GM12892 (cell line): Measurements from ENCODE around the gene SMIM31.

ENCODE experiments used
- POLR2A ChIP-seq: IDR thresholded peaks from 2 replicates; pipeline ENCODE4 v1.6.1; 2011; ENCODE audit warnings: low read depth, low read length, control low read depth
- POLR2AphosphoS5 ChIP-seq: IDR thresholded peaks from 2 replicates; pipeline ENCODE4 v1.6.1; 2011; ENCODE audit warnings: low read depth, low read length, control low read depth
- TAF1 ChIP-seq: IDR thresholded peaks from 2 replicates; pipeline ENCODE4 v1.6.1; 2011; ENCODE audit warnings: low read depth, mild to moderate bottlenecking, control low read depth, low read length, borderline replicate concordance

DNA sequence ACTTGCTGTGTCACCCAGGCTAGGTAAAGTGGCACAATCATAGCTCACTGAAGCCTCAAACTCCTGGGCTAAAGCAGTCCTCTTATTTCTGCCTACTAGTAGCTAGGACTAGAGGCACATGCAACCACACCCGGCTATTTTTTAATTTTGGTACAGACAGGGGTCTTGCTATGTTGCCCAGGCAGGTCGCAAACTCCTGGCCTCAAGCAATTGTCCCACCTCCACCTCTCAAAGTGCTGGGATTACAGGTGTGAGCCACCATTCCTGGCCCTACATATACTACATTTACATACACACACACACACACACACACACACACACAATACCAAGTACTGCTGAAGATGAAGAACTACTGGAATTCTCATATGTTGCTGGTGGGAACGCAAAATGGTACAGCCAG lies 26.9 kb downstream of the SMIM31 start:
- TF ChIP-seq POLR2A (no peak), POLR2AphosphoS5 (no peak), TAF1 (no peak)
